HEK293T (cell line): Measurements from ENCODE around the gene CPT1B.

Source experiments
- BHLHE40 ChIP-seq: fragments of 450-650 bp; IDR thresholded peaks from 2 replicates; pipeline ENCODE4 v1.6.1; 2016; ENCODE audit warnings: mild to moderate bottlenecking, moderate library complexity, borderline replicate concordance
- FOXM1 ChIP-seq: fragments of 450-650 bp; IDR thresholded peaks from 2 replicates; pipeline ENCODE4 v1.6.1; 2017; ENCODE audit warnings: mild to moderate bottlenecking, borderline replicate concordance
- HDGF ChIP-seq: fragments of 450-650 bp; IDR thresholded peaks from 2 replicates; pipeline ENCODE4 v1.6.1; 2017; ENCODE audit warnings: antibody characterized with exemption, borderline replicate concordance
- PKNOX1 ChIP-seq: fragments of 450-650 bp; IDR thresholded peaks from 2 replicates; pipeline ENCODE4 v1.6.1; 2016
- SP1 ChIP-seq: fragments of 450-650 bp; IDR thresholded peaks from 2 replicates; pipeline ENCODE4 v1.6.1; 2017
- TARDBP ChIP-seq: fragments of 450-650 bp; IDR thresholded peaks from 2 replicates; pipeline ENCODE4 v1.6.1; 2016
- ZNF384 ChIP-seq: fragments of 450-650 bp; IDR thresholded peaks from 2 replicates; pipeline ENCODE4 v1.6.1; 2016

- TF ChIP-seq FOXM1 (no peak), SP1 (no peak), TARDBP (no peak), HDGF (no peak), BHLHE40 (no peak), ZNF384 (no peak), PKNOX1 (no peak)
Measured at GRCh38 chr22:50601669-50602337, 23.6 kb upstream of the CPT1B start.
